Neural cell (in vitro differentiated cells): ENCODE measurements around the gene FSTL5.
"Not testable (repeated sequence)": the region's sequence is repeated elsewhere in the genome, so short reads cannot be mapped to it uniquely, and the experiment has no call there.

Source experiments
- EP300 ChIP-seq: fragments of 450-650 bp; conservative IDR thresholded peaks from 2 replicates; pipeline ENCODE4 v1.6.1; 2014; ENCODE audit warnings: antibody characterized with exemption, mild to moderate bottlenecking, moderate library complexity; ENCODE audit not compliant: poor library complexity, severe bottlenecking
- EZH2 ChIP-seq: fragments of 200-600, 300-800 bp; shearing (Covaris generic), sonication (generic); IDR thresholded peaks from 2 replicates; pipeline ENCODE4 v1.6.1; 2014; ENCODE audit warnings: antibody characterized with exemption, low read length, borderline replicate concordance, mild to moderate bottlenecking; ENCODE audit not compliant: insufficient read depth, poor library complexity, severe bottlenecking
- RAD21 ChIP-seq: fragments of 450-650 bp; conservative IDR thresholded peaks from 2 replicates; pipeline ENCODE4 v1.6.1; 2014; ENCODE audit warnings: antibody characterized with exemption, mild to moderate bottlenecking, moderate library complexity
- TF ChIP-seq, protein P1 (sequence below): fragments of 450-650 bp; IDR thresholded peaks from 2 replicates; pipeline ENCODE4 v1.5.1; 2014; ENCODE audit warnings: antibody characterized with exemption, mild to moderate bottlenecking, moderate library complexity; ENCODE audit not compliant: poor library complexity, severe bottlenecking

GRCh38 chr4:161758412-161758811, 405.4 kb downstream of the FSTL5 start:
- TF ChIP-seq, protein P1, sequence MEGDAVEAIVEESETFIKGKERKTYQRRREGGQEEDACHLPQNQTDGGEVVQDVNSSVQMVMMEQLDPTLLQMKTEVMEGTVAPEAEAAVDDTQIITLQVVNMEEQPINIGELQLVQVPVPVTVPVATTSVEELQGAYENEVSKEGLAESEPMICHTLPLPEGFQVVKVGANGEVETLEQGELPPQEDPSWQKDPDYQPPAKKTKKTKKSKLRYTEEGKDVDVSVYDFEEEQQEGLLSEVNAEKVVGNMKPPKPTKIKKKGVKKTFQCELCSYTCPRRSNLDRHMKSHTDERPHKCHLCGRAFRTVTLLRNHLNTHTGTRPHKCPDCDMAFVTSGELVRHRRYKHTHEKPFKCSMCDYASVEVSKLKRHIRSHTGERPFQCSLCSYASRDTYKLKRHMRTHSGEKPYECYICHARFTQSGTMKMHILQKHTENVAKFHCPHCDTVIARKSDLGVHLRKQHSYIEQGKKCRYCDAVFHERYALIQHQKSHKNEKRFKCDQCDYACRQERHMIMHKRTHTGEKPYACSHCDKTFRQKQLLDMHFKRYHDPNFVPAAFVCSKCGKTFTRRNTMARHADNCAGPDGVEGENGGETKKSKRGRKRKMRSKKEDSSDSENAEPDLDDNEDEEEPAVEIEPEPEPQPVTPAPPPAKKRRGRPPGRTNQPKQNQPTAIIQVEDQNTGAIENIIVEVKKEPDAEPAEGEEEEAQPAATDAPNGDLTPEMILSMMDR = not testable (repeated sequence)
- TF ChIP-seq RAD21, EZH2, EP300: not testable (repeated sequence)
